GM19099 (cell line): ENCODE measurements around the gene CD79A.

ENCODE experiments used
- POLR2A ChIP-seq: IDR thresholded peaks from 3 replicates; pipeline ENCODE4 v1.6.1; 2011; ENCODE audit warnings: low read depth; ENCODE audit not compliant: insufficient read length; ENCODE audit errors: extremely low read depth

The CD79A gene

DNA sequence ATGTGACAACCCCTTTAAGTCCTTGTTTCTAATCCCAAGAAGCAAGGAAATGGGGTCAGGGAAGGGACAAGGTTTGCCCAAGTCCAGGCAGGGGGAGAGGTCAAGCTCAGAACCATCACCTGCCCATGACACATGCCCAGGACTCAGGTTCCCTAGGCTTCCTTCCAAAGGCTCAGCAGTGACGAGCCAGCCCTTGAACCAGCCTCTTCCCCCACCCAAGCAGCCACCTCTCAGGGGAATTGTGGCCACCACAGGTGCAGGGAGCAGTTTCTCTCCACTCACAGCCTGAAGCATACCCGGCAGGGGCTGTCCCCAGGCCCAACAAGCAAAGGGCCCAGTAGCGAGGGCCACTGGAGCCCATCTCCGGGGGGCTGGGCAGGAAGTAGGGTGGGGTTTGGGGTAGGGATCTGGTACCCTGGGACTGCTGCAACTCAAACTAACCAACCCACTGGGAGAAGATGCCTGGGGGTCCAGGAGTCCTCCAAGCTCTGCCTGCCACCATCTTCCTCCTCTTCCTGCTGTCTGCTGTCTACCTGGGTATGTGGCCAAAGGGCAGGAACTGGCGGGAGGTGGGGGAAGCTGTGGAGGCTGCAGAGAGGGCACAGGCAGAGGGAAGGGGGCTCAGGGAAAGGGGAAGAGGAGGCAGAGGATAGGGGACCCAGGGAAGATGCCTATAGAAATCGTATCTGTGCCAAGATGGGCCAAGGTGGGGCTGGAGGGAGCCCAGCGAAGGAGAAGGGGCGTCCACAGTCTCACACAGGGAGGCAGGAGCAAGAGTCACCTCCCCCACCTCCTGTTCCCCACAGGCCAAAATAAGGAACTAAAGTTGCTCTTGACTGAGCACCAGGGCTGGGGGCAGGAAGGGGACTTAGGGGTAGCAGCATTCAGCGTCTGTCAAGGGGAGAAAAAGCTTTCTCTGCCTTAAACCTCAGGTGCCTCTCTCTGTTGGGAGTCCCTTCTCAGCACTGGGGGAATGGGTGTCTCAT is at the start of gene CD79A:
TSS of gene CD79A (plus strand) at position 433 of the 986 bp plus-strand sequence. CDS start at position 459, 26 bp downstream.
- peak; percentile 83 for TF ChIP-seq POLR2A

DNA sequence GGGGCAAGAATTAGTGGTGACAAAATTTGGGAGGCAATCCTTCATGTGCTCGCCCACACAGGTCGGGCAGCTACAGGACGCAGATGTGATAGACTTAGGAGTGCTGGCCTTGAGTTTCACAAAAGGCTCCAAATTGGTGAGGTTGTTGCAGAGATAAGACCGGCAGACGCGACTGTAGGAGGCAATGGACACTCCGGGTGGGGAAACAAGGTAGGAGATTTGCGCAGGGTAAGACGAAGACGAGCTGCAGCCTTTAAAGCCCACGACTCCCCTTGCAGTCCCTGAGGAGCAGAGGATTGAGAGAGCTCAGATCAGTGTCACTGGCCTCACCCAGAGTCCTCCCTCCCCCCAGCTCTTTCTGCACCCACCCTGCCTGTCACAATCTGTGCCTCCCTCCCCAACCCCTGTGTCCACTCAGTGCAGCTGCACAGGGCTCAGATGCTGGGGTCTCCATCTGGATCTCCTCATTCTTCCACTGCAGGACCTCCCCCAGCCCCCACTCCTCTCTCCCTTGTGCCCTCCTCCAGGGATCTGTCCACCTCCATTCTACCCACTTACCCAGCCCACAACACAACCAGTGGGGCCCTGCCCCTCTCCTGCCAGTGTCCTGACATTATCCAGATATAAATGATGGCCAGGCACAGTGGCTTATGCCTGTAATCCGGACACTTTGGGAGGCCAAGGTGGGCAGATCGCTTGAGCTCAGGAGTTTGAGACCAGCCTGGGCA is 38.9 kb upstream of the CD79A start:
- TF ChIP-seq POLR2A = no peak

- TF ChIP-seq POLR2A = no peak
These were observed 37.9 kb upstream of the CD79A start for GRCh38 chr19:41839211-41839610.

GRCh38 chr19:41843371-41843770 is 33.7 kb upstream of the CD79A start:
- TF ChIP-seq POLR2A = no peak

DNA sequence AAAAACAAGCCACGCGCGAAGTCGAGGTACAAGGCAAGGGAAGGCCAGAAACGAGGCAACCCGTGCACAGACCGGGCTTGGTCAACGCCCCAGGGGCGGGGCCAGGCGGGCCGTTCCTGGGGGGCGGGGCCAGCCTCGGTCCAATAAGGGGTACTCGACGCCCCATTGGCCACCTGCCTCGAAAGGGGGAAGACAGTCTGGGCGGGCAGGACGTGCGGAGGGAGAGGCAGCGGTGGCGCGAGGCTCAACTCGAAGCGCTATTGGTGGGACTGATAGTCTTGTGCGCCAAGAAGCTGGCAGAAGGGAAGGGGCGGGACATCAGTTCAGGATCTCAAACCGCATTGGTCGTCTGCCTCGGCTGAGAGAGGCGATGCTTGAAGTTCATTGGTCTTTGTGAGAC is 32.5 kb upstream of the CD79A start, which contains the start of gene LYPD4:
TSS of gene LYPD4 (minus strand) at position 83 of the 400 bp plus-strand sequence. CDS start 5,398 bp downstream, outside the sequence.
- TF ChIP-seq POLR2A = no peak

- no peak for TF ChIP-seq POLR2A
These were observed 32.3 kb upstream of the CD79A start, which contains the start of gene DMRTC2 for GRCh38 chr19:41845001-41845050. Gene DMRTC2 (plus strand): TSS chr19:41845042. CDS start chr19:41847429, 2,387 bp downstream.

DNA sequence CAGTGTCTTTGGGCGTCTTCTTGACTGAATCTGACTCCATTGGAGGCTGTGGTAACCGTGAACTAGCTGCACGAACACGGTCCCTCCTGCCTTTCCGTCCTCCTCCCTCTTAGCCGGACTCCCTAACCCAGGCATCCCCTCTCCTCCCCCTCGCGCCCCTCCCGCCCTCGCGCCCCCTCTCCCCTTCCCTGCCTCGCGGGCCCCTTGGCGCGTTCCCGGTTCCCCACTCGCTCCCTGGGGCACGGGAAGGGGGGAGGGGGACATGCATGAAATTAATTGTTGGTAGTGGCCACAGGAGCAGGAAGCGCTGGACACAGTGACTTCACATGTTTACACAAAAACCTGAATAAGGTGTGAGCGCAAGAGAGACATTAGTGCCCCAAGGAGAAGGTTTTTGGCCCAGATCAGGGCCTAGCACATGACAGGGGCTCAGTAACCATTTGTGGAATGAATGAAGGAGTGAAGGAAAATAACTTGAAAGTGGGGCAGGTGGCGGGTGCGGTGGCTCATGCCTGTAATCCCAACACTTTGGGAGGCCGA is 32.0 kb upstream of the CD79A start:
- no peak for TF ChIP-seq POLR2A

GRCh38 chr19:41847351-41848105 is 29.6 kb upstream of the CD79A start:
- TF ChIP-seq POLR2A = no peak

GRCh38 chr19:41848666-41849065 is 28.4 kb upstream of the CD79A start:
- TF ChIP-seq POLR2A = no peak

DNA sequence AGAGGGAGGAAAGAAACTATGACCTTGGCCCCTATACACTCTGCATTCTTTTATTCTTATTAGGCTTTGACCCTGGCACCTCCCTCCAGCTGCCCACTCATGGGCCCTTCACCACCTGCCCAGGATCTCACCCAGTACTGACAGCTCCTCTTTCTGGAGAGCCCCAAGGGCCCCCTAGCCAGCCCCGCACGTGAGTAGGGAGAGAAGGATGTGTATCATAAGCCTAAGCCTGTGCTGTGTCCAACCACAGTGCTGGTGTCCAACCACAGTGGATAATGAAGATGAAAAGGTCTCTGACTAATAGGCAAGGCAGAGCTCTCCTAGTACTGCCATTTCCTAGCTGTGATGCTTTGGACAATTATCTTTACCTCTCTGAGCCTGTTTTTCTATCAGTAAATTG is 28.0 kb upstream of the CD79A start:
- no peak for TF ChIP-seq POLR2A

GRCh38 chr19:41850381-41850780 is 26.7 kb upstream of the CD79A start:
- TF ChIP-seq POLR2A = no peak

DNA sequence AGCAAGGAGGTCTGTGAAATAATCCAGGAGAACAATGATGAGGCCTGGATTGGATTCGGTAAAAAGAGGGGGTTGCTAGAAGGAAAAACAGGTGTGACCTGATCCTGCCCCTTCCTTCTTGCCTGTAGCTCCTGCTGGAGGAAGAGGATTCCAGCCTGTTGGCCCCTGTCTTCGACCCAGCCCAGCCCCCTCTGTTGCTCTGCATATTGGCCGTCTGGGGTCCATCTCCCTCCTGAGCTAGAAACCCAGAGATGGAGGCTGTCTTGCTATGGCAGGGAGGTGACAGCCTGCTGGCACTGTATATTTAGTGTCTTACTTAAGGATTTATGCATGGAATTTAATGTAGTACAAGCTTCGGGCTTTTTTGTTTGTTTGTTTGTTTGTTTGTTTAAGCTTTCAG is 25.6 kb upstream of the CD79A start:
- no peak for TF ChIP-seq POLR2A

- TF ChIP-seq POLR2A = no peak
These were observed 23.7 kb upstream of the CD79A start for GRCh38 chr19:41853344-41853743.

DNA sequence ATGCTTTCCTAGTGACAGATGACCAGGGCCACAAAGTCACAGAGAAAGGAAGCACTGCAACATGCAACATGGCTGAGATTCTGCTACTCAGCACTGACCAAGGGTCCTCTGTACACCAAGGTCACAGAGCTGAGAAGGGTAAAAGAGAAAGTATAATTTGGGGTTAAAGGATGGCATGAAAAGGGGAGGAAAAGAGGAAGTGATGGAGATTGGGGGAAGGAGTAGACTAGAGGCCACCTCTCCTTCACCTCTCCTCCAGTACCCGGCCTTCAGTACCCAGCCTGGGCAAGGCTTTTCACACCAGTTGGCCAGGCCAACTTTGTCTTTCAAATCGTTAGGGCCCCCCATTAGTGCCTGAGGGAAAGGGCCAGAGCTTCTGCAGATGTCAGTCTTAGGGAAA is 23.3 kb upstream of the CD79A start:
- TF ChIP-seq POLR2A = no peak

- no peak for TF ChIP-seq POLR2A
These were observed 17.9 kb upstream of the CD79A start for GRCh38 chr19:41859213-41859617.
